NOMO-1 (cell line): ENCODE data around the gene UFC1.

ENCODE experiments used
- DNase-seq, 2 experiments: peaks; one replicate each; lab custom pipeline; 2025; ENCODE audit not compliant: unreplicated experiment in 2 of 2; lab: John Stamatoyannopoulos, UW

Gene UFC1

DNA sequence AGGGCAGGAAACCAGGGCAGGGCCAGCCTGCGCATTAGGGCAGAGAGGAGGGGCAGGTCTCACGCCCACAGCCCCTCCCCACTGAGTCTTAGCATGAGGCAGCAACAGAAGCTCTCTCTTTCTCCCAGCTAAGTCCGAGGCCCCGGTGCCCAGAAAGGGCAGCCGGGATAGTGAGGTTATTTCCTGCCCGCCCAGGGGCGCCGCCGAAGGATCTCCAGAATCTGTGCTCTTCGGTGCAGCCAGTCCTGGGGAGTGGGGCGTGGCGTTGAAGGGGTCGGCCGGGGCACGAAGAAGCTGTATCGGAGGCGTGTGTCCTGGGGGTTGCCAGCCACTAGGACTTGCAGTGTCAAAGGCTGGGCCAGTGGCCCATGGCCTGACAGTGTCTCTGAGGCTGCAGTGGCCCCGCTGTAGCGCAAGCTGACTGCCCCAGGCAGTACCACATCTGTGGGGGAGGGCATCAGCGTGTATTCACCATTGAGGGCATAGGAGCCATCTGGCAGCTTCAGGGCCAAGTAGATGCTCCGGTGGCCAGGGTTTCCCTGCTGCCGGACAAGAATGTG lies 37.3 kb downstream of the UFC1 start:
- no peak for DNase-seq

DNA sequence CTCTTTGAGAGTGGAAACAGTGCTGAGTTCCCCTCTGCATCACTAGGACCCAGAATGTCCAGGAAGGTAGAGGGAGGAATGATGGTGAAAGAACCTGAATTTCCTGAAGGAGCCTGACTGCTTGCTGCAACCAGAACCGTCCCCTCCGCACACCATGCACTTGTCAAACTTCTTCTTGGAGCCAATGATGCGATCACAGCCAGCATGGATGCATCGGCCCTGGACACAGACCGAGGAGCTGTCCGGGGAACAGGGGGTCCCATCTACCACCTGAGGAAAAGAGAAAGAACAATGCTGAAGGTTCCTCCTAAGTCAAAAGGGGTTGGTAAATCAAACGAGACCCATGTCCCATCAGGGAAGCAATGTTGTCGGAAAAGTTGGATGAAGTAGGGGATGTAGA lies 38.2 kb downstream of the UFC1 start:
- no peak for DNase-seq

DNA sequence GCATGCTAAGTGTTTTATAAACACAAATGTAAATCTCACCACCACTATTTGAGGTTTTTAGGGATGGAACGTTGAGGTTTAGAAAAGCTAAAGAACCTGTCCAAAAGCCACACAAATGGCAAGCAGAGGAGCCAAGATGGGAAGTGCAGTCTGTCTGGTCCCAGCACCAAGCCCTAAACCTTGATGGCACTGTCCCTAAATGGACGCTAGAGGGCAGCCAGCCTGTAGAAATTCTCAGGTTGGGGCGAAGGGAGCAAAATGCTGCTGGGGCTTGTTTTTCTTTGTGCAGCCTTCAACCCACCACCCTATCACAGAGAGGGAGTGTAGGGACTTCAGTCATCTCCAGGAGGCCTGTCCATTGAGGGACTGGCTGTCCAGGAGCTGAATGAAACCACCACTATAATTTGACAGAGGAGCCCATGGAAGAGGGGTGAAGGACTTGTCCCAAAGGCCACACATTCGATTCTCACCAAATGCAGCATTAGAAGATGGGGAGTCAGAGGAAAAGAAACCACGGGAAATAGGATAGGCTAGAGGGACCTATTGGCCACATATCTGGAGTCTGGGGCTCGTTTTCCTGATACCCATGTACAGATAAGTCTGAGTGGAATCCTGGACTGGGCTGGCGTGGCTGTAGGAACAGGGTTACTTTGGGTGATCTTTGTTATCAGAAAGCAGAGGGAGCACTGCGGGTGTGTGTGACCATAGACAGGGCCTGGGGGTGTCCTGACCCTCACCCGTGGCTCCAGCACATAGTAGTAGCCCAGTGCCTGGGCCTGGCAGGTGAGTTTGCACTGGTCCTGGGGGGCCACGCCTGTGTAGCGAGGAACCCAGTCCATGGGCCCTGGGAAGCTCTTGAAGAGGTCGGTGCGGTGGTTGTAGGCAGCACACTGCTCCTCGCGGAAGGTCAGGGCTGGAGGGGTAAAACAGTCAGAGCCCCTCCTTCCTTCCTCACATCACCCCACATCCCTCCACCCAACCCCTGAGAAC lies 39.0 kb downstream of the UFC1 start:
- peak; percentile 77 to 78 for DNase-seq

DNA sequence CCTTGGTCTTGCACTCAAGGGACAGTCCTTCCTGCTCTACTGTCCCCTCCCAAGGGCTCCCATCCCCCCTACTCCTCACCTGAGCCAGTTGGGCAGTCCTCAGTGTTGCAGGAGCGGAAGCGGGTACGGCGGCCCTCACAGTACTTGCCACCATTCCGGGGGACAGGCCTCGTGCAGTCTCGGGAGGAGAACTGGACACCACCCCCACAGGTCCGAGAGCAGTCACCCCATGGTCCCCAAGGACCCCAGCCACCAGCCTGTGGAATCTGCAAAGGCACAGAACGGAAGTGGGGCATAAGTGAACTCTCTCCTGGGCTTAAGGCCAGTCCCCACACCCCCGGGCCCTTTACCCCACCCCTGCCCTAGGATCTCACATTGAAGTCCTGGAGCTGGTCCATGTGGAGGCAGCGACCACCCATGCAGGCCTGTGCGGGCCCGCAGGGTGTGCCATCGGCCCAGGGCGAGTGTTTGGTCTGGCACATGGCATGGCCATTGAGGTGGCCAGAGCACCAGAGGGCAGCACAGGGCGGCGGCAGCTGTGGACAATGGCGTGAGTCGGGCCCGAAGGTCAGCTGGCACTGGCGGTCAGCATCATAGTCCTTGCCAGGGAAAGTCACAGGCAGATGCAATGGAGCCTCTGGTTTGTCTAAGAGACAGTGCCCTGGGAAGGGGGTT lies 39.9 kb downstream of the UFC1 start:
- no peak for DNase-seq

DNA sequence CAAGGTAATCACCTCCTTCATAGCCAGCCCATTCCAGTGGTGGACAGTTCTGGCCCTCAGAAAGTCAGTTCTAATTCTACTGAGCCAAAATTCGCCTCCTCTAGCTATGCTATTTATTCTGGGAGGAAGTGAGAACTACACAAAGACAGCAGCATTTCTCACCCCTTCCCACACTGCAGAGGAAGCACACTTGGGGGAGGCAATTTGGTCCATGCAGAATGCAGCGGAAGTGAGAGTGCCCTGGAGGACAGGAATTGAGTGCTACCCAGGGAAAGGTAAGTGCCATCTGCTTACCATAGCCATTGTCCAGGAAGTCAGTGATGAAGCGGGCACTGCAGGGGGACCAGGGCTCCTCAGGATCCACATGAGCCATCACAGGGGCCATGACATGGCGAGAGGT lies 41.4 kb downstream of the UFC1 start:
- peak; percentile 63 to 71 for DNase-seq

DNA sequence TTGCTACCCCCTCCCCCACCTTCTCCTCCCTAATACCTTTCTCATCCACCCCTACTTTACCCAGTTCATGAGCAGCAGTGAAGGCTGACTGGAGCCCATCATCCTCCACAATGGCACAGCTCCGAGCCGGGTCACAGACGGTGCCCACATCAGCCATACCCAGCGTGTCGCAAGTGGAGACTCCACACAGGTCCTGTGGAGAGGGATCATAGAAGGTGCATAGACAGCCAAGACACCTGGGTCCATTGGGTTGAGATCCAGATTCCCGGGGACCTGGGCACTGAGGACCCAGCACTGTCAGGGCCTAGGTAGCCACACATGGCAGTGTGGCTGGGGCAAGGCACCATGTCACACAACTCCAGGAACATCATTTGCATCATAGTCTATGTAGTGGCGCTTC lies 42.3 kb downstream of the UFC1 start:
- no peak for DNase-seq

DNA sequence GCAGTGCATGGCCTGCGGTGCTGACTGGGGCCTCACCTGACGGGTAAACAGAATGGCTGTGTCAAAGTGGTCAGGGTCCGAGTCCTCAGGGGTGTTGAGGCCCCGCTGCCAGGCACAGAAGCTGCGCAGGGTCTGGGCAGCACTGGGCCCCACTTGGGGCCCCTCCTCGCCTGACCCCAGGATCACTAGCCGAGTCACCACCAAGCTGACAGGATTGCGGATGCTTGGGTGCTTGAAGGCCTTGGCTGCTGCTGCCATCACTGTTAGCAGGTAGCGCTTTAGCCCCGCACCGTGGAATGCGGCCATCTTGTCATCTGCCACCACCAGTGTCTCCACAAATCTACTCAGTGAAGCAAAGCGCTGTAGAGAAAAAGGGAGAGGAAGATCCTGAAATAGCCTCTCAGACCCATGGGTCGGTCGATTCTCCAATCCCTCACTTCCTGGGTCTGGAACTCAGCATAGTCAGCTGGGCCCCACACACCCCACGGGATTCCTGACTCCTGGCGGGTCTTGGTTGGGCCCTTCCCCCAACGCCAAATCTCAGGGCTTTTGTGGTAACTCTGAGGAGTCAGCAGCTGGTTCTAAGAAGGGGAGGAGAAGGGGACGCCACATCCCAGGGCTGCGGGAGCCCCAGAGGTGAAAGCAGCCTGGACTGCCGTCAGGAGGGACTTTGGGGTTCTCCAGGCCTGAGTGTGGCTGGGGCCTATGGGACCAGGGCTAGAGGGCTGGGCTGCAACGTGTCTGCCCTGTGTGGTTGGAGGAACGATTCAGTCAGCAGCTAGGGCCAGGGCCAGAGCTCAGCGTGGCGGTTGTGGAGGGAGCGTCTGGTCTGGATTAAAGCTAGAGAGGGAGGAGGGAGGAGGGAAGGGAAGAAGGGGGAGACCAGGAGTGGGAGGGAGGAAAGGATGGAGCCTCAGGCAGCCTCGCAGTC lies 43.0 kb downstream of the UFC1 start:
- no peak for DNase-seq

DNA sequence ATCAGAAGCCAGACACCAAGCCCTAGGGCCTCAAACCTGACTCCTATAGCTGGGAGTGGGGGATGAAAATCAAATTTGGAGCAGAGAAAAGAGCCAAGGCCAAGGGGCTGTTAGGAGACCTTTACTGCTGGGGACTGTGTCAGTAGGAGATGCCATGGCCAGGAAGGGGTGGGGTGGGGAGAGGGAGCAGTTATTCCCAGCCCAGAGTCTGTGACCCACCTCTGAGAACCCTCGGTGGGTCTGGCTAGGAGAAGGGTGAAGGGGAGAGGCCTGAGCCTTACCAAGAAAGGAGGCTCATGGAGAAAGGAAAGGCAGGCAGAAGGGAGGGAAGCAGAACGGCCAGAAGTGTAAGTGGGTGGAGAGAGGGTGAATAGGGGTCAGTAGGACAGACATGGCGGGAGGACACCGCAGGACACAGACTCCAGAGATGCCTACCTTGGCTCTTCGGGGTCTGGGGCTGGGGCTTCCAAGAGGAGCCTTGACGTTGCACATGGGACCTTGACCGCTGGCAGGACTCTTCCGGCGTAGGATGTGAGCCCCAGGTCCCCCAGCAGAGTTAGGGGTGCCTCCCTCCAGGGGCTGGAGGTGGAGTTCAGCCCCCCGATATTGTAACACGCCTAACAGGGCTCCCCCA lies 43.9 kb downstream of the UFC1 start:
- no peak for DNase-seq

DNA sequence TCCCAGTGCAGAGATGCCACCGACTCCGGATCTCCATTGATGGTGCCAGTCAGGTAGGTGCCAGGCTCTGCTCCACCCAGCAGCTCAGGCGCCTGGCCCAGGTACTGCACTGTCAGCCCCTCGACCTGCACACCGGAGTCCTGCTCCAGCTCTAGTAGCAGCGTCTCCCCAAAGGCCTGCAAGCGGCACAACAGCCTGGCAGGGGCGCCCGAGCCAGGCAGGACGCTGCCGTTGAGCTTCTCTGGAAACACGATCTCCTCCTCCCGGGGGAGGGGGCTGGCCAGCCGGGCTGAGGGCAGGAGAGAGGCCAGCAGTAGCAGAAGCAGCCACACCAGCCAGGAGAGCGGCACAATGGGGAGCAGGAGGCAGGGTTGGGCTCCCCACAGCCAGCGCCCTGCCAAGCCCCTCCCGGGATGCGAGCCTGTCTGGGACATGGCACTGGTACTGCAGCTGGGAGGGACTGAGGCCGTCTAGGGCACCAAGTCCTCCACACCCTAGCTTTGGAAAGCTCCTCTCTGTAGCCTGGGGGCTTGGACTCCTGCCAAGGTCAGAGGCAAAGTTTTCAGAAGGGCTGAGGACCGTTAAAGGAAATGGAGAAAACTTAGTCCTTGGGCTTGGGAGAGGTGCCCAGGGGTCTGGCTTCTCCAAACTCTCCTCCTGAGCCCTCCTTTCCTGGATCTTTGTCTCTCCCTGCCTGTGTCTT lies 44.6 kb downstream of the UFC1 start:
- no peak for DNase-seq

DNA sequence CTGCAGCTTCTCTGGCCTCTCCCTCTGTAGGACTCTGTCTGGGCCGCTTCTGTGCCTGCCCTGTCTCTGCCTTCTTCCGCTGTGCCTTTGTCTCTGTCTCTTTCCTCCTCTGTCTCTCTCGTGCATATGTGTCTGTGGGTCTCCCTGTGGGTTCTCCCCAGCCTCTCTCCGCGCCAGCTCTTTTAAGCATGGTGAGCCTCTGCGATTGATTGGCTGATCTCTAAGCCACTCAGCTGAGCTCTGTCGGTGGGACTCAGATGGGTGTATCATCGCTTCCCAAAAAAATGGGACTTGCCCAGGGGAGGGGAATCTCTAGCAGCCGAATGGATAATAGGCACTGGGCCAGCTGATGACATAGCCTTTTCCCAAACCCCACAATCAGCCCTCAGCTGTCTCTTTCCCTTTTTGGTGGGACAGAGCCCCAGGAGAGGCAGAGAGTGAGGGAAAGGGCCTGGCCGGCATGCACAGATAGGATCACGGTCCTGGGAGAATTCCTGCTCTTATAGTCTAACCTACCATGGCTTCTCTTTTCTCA lies 45.2 kb downstream of the UFC1 start, which contains the start of gene ADAMTS4:
TSS of gene ADAMTS4 (minus strand) at position 158 of the 535 bp plus-strand sequence. CDS start 427 bp downstream, outside the sequence.
- DNase-seq, result no peak

DNA sequence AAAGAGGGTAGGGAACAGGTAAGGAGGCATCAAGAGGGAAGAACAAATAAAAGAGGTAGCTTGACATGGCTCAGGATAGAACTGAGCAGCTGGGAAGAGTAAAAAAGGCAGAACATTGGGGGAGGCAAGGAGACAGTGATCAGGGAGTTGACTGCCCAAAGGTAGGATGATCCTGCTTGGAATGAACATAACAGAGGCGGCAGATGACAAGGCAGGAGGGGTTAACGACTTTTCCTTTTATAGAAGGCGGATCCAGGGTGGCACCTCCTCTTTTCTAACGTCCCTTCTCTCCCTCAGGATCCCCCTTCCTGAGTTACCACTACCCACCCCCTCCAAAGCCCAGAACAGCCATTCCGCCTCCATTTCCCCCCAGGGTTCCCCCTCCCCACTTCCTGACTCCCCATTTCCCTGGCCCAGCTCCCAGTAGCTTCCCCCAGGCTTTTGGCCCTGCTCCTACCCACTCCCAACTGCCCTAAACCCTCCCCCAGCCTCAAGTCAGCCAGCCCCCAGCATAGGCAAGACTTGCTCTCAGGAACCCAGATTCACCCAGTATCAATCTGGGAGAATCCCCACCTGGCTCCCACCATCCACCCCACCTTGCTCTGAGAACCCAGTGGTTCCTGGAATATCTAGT lies 45.8 kb downstream of the UFC1 start:
- no peak for DNase-seq

DNA sequence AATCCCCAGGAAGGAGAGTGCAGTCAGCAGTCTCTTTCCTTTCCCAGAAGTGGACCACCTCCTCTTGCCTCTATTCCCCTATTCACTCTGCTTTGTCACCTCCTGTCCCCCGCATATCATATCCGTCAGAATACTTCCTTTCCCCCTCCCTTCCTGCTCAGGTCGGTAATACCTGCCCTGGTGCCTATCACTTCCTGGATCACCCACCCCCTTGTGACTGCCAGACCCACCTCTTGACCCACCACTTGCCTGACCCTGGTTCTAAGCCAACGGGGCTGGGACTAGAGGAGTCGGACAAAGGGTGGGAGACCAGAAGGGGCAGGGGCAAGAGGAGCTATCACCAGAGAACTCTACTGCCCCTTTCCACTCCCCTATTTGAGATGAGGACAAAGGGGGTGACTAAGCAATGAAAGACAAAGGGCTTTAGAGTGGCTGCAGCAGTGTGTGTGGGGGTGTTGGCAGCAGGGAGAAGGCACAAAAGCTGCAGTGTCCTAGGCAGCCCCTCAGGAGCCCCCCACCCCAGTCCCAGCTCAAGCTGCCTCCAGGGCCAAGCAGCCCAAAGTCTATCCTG lies 46.7 kb downstream of the UFC1 start:
- no peak for DNase-seq

DNA sequence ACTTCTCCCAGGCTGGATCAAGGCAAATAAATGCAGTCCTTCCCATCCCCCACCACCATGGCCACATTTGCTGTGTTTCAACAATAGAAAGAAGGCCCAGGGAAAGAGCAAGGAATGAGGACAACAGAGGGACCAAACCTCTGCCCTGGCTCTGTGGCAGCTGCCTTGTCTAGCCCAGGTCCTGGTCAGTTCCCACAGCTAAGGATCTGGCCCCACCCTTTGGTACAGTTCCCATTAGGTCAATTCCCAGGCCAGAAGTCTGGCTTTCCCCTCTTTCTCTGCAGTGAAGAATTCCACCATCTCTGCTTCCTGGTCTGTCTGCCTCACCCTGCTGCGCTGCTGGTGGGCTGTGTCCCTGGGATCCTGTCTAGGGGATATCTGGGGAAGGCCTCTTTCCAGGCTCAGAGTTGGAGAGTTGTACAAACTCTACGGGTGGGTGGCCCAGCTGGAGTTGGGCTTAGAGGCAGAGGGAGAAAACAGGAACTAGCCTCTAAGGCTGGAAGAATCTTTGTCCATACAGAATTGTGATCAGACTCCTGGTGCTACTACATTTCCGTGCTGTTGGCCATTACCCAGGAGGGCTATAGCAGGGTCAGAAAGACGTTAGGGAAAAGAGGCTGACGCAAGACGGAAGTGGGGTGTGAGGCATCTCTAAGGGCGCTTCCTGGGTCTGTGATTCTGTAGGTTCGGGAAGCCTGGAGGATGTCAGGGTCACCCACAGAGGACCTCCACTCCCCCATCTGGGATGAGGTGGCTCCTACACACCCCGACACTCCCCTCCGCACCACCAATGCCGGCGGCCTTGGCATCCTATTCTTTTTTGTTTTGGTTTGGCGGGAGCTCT lies 47.4 kb downstream of the UFC1 start:
- DNase-seq, result peak; percentile 48

DNA sequence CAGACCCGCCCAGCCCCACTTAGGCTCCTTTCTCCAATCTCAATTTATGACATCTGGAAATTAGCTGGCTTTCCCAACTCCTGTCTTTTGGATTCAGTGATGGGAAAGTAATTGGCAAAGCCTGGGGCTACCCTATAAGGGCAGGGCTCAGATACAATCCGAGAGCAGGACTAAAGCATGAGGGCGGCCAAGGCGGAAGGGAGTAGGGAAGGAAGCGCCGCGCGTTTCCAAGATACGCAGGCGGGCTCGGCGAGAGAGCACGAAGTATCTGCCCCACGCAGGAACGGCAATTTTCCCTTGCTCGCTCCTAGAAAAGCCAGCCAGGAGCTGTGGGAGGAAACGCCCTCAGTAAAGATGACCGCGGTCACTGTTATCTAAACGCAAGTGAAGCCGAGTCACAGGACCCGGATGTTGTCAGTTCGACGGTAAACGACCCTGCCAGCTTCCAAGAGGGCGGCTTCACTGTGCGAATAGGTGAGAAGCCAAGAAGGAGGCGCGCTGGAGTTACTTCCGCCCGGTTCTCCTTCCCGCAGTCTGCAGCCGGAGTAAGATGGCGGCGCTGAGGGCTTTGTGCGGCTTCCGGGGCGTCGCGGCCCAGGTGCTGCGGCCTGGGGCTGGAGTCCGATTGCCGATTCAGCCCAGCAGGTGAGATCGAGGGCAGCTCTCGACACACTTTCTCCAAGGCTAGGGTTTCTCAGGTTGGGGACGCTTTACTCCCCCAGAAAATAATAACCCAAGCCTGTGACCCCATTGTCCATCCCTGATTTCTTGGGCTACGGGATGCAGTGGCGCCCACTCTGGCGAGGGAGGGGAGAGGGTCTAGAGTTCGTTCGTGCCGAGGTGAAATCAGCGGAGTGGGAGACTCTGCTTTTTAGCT lies 48.3 kb downstream of the UFC1 start, which contains the start of gene NDUFS2:
TSS of gene NDUFS2 (plus strand) at position 532 of the 877 bp plus-strand sequence. CDS start at position 551, 19 bp downstream.
- DNase-seq, result peak; percentile 88 to 99

DNA sequence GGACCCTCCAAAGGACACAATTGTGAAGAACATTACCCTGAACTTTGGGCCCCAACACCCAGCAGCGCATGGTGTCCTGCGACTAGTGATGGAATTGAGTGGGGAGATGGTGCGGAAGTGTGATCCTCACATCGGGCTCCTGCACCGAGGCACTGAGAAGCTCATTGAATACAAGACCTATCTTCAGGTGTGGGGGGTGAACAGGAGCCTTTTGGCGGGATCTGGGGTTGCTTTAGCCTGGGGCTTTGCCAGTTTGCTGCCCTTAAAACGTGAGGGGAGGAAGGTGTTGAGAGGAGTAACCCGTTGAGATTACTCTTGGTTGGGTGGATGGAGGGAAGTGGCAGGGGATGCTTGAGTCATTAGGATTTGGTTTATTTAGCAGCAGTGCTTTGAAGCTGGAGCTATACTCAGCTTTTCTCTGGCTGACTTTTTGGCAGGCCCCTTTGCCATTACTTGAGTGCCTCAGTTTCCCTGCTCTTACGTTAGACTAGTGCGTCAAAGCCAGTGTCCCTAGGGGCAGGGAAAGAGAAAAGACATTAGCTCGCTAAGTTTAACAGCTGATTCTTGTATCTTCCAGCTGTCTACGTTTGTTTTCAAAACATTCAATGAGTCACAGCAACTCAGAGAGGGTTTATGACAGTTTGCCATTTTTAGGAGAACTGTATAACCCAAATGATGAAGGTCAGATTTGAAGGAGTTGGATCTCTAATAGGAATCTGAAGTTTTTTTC lies 52.8 kb downstream of the UFC1 start:
- no peak for DNase-seq

DNA sequence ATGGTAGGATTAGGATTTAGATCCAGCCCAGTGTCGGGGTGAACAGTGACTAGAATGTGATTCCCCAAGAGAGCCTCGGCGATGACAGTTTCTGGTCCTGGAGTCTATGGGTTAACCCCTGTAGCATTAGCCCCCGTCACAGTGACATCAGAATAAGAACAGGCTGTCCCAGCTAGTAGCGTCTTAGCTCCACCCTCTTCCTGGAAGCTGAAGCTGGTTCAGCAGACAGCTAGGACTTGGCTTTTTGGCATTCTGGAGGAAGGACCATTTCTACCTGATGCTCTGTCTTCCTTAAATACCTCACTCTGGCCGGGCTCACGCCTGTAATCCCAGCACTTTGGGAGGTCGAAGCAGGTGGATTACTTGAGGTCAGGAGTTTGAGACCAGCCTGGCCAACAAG lies 53.4 kb downstream of the UFC1 start:
- DNase-seq, result no peak
